ENCODE measurements around the gene GJB5. TPM values are rescaled to one million over a fixed set of nuclear protein-coding genes. Genes with fewer than 3 reads are reported as not detected.
A peak's percentile ranks its signal among the peaks of the same experiment; 100 is the strongest.

The GJB5 gene
- total and polyA plus RNA-seq, 10 of the 15 experiments (the other 5 are each of a cell fraction or from before 2014, with no cell fraction given): not detected

DNA sequence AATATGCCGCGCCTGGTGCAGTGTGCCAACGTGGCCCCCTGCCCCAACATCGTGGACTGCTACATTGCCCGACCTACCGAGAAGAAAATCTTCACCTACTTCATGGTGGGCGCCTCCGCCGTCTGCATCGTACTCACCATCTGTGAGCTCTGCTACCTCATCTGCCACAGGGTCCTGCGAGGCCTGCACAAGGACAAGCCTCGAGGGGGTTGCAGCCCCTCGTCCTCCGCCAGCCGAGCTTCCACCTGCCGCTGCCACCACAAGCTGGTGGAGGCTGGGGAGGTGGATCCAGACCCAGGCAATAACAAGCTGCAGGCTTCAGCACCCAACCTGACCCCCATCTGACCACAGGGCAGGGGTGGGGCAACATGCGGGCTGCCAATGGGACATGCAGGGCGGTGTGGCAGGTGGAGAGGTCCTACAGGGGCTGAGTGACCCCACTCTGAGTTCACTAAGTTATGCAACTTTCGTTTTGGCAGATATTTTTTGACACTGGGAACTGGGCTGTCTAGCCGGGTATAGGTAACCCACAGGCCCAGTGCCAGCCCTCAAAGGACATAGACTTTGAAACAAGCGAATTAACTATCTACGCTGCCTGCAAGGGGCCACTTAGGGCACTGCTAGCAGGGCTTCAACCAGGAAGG is 30.5 kb downstream of the GJB5 start:
- Histone ChIP-seq H3K4me3 (no peak overlapping the region), H3K4me2 (ENCODE audit: control insufficient read depth, insufficient read depth) (no peak overlapping the region), H3K27ac (ENCODE audit: control insufficient read depth, insufficient read depth) (no peak overlapping the region), H3K79me2 (ENCODE audit: control insufficient read depth, insufficient read depth, low read length) (no peaks in the 10 kb centered on the region), H3K9me3 (replicated peaks; ENCODE audit: control insufficient read depth, insufficient read depth, low read length) (no peaks in the 10 kb centered on the region), H3K36me3 (ENCODE audit: control insufficient read depth in 2 of 2, insufficient read depth in 2 of 2, low read length in 1 of 2) (no peaks in the 10 kb centered on the region), H3K4me1 (ENCODE audit: control insufficient read depth, insufficient read depth, low read length) (no peaks in the 10 kb centered on the region), H3K9ac (ENCODE audit: control insufficient read depth, insufficient read depth, low read length) (no peak overlapping the region), H3K27me3 (replicated peaks in 1 of 2; ENCODE audit: control insufficient read depth in 2 of 2, insufficient read depth in 2 of 2, low read length in 1 of 2) (peaks cover 0 to 4% of the 10 kb centered on the region in 2 experiments; a peak in 1 of 4 replicates), H2AFZ (ENCODE audit: control insufficient read depth, low read depth, low read length) (no peak overlapping the region), H4K20me1 (ENCODE audit: control insufficient read depth, insufficient read depth) (no peaks in the 10 kb centered on the region)
- intact Hi-C loops (cut with micrococcal nuclease; ENCODE audit: unreplicated experiment): no loop called here
- no peak for TF ChIP-seq E2F4 (IDR thresholded peaks at IDR 0.05; ENCODE audit: low read depth, low read length)
- TF ChIP-seq IKZF1 (conservative IDR thresholded peaks at IDR 0.05): no peak
- SMC1A ChIA-PET (ENCODE audit: uncharacterized antibody, unreplicated experiment): interaction anchor here (1.0 kb wide), 1 partner anchor 67 kb away, joined by 3 read pairs; no protein-coding TSS in a partner anchor
- POLR2A ChIA-PET: no interaction called here
- RAD21 ChIA-PET (ENCODE audit: unreplicated experiment): interaction anchor here (1.1 to 1.2 kb wide), 2 partner anchors 11 to 67 kb away, joined by 3 to 5 read pairs; no protein-coding TSS in a partner anchor
- DNase-seq (ENCODE audit: low read depth, low spot score): no peak
- CTCF ChIA-PET: interaction anchor here (0.7 to 3.1 kb wide), 6 partner anchors 42 to 436 kb away, joined by 3 to 27 read pairs (median 8); partner anchors contain the start of gene SMIM12
- 67% methylated on average over 22 of the region's 22 CpGs for WGBS (ENCODE audit: insufficient coverage, insufficient replicate concordance, low lambda C conversion rate, missing lambda C conversion rate)
- no TSS peak for BruUV-seq (replicated peaks)
- in situ Hi-C loops (cut with MboI): loop anchor here (5.0 kb wide), 1 partner anchor 67 kb away; no protein-coding TSS in a partner anchor
- no peak for ATAC-seq
- no peak for FAIRE-seq

DNA sequence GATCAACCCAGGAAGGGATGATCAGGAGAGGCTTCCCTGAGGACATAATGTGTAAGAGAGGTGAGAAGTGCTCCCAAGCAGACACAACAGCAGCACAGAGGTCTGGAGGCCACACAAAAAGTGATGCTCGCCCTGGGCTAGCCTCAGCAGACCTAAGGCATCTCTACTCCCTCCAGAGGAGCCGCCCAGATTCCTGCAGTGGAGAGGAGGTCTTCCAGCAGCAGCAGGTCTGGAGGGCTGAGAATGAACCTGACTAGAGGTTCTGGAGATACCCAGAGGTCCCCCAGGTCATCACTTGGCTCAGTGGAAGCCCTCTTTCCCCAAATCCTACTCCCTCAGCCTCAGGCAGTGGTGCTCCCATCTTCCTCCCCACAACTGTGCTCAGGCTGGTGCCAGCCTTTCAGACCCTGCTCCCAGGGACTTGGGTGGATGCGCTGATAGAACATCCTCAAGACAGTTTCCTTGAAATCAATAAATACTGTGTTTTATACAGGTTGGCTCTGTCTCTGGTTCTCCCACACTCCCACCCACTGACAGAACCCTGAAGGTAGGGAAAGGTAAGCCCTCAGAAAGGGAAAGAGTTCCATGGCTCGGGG is 31.1 kb downstream of the GJB5 start:
- Histone ChIP-seq H4K20me1 (ENCODE audit: control insufficient read depth, insufficient read depth) (no peaks in the 10 kb centered on the region), H3K4me3 (no peak overlapping the region), H3K9me3 (replicated peaks; ENCODE audit: control insufficient read depth, insufficient read depth, low read length) (no peaks in the 10 kb centered on the region; the same call in 2 of the 3 replicates), H3K36me3 (ENCODE audit: control insufficient read depth in 2 of 2, insufficient read depth in 2 of 2, low read length in 1 of 2) (no peaks in the 10 kb centered on the region), H3K27me3 (replicated peaks in 1 of 2; ENCODE audit: control insufficient read depth in 2 of 2, insufficient read depth in 2 of 2, low read length in 1 of 2) (peaks cover 0 to 4% of the 10 kb centered on the region in 2 experiments; a peak in 1 of 4 replicates), H2AFZ (ENCODE audit: control insufficient read depth, low read depth, low read length) (no peak overlapping the region), H3K79me2 (ENCODE audit: control insufficient read depth, insufficient read depth, low read length) (no peaks in the 10 kb centered on the region), H3K4me2 (ENCODE audit: control insufficient read depth, insufficient read depth) (no peak overlapping the region), H3K27ac (ENCODE audit: control insufficient read depth, insufficient read depth) (no peak overlapping the region), H3K9ac (ENCODE audit: control insufficient read depth, insufficient read depth, low read length) (no peak overlapping the region), H3K4me1 (ENCODE audit: control insufficient read depth, insufficient read depth, low read length) (no peaks in the 10 kb centered on the region)
- ATAC-seq (peak; percentile 21; the same call in 2 of the 3 replicates), FAIRE-seq (no peak), DNase-seq (ENCODE audit: low read depth, low spot score) (no peak)
- no TSS peak for BruUV-seq (replicated peaks)
- intact Hi-C loops (cut with micrococcal nuclease; ENCODE audit: unreplicated experiment) (loop anchor here (1.0 kb wide), 2 partner anchors 66 to 80 kb away; no protein-coding TSS in a partner anchor), in situ Hi-C loops (cut with MboI) (loop anchor here (5.0 kb wide), 1 partner anchor 66 kb away; no protein-coding TSS in a partner anchor)
- 33% methylated on average over 4 of the region's 4 CpGs for WGBS (ENCODE audit: insufficient coverage, insufficient replicate concordance, low lambda C conversion rate, missing lambda C conversion rate)
- CTCF ChIA-PET: interaction anchor here (0.7 to 3.1 kb wide), 11 partner anchors 42 to 83 kb away, joined by 3 to 27 read pairs (median 5); partner anchors contain the start of gene SMIM12
- POLR2A ChIA-PET: no interaction called here
- SMC1A ChIA-PET (ENCODE audit: uncharacterized antibody, unreplicated experiment): interaction anchor here (0.6 to 1.7 kb wide), 5 partner anchors 11 to 89 kb away, joined by 3 to 5 read pairs (median 4); no protein-coding TSS in a partner anchor
- TF ChIP-seq CEBPB (IDR thresholded peaks at IDR 0.05; ENCODE audit: borderline replicate concordance in 1 of 2, low read depth in 2 of 2, low read length in 2 of 2) (no peak), SMAD5 (IDR thresholded peaks at IDR 0.05; ENCODE audit: low read depth) (no peak), MEF2A (IDR thresholded peaks at IDR 0.05; ENCODE audit: insufficient read depth, low read depth, low read length) (no peak), KLF5 (IDR thresholded peaks at IDR 0.05; ENCODE audit: partially characterized antibody) (no peak), HDAC2 (IDR thresholded peaks at IDR 0.05) (no peak), ZSCAN29 (IDR thresholded peaks at IDR 0.05) (no peak), PAX5 (IDR thresholded peaks at IDR 0.05; ENCODE audit: borderline replicate concordance, low read depth, low read length) (no peak)
- TF ChIP-seq, protein P1, sequence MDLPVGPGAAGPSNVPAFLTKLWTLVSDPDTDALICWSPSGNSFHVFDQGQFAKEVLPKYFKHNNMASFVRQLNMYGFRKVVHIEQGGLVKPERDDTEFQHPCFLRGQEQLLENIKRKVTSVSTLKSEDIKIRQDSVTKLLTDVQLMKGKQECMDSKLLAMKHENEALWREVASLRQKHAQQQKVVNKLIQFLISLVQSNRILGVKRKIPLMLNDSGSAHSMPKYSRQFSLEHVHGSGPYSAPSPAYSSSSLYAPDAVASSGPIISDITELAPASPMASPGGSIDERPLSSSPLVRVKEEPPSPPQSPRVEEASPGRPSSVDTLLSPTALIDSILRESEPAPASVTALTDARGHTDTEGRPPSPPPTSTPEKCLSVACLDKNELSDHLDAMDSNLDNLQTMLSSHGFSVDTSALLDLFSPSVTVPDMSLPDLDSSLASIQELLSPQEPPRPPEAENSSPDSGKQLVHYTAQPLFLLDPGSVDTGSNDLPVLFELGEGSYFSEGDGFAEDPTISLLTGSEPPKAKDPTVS (IDR thresholded peaks at IDR 0.05; ENCODE audit: low read depth, low read length): no peak
- RAD21 ChIA-PET (ENCODE audit: unreplicated experiment): interaction anchor here (1.0 to 1.4 kb wide), 5 partner anchors 11 to 111 kb away, joined by 3 to 8 read pairs (median 3); partner anchors contain the start of gene SMIM12

Measured in GM12878 (cell line).